ENCODE results near the gene CMPK2. TPM values are rescaled to one million over a fixed set of nuclear protein-coding genes. Genes with fewer than 3 reads are reported as not detected.

Gene CMPK2
- total RNA-seq, 3 donors from 2014 or later (not counting 1 experiment from before 2014, with no cell fraction given): 5.8 to 11.4 (median 8.6) TPM

GRCh38 chr2:6822406-6822805 is 43.3 kb downstream of the CMPK2 start:
- H3K27me3 ChIP-seq (ENCODE audit: control insufficient read depth, insufficient read depth, low read length): no peaks in the 10 kb centered on the region
- ATAC-seq: no peak
- H3K4me3 Mint-ChIP-seq: no peak overlapping the region
- no peaks in the 10 kb centered on the region for H3K36me3 Mint-ChIP-seq
- no peak for DNase-seq
- intact Hi-C loops (cut with micrococcal nuclease): no loop called here
- H3K9me3 Mint-ChIP-seq: no peaks in the 10 kb centered on the region
- H3K27ac Mint-ChIP-seq: no peak overlapping the region
- H3K4me1 ChIP-seq (ENCODE audit: control insufficient read depth, insufficient read depth, low read length): no peaks in the 10 kb centered on the region
- H3K4me3 ChIP-seq (ENCODE audit: low read length): no peak overlapping the region
- no peaks in the 10 kb centered on the region for H3K9me3 ChIP-seq (ENCODE audit: control insufficient read depth, insufficient read depth, low read length)
- no peak overlapping the region for H3K27ac ChIP-seq (ENCODE audit: low read length)
- TF ChIP-seq CTCF (IDR thresholded peaks at IDR 0.05): no peak
- peaks cover 0 to 9% of the 10 kb centered on the region in 2 donors for H3K27me3 Mint-ChIP-seq (ENCODE audit: low read depth in 2 of 2)
- no peaks in the 10 kb centered on the region for H3K36me3 ChIP-seq (ENCODE audit: control insufficient read depth, insufficient read depth, low read length)
- H3K4me1 Mint-ChIP-seq: peaks cover 6 to 7% of the 10 kb centered on the region in 2 donors
- 73% methylated on average over 2 of the region's 3 CpGs for WGBS (ENCODE audit: insufficient coverage)

- no peak for TF ChIP-seq CTCF (IDR thresholded peaks at IDR 0.05)
- Mint-ChIP-seq H3K27me3 (ENCODE audit: low read depth in 2 of 2) (peaks cover 0 to 12% of the 10 kb centered on the region in 2 donors), H3K4me1 (peaks cover 0 to under 1% of the 10 kb centered on the region in 2 donors), H3K9me3 (no peaks in the 10 kb centered on the region), H3K27ac (no peak overlapping the region), H3K4me3 (no peak overlapping the region), H3K36me3 (no peaks in the 10 kb centered on the region)
- H3K4me3 ChIP-seq (ENCODE audit: low read length): no peak overlapping the region
- DNase-seq (no peak), ATAC-seq (no peak)
- intact Hi-C loops (cut with micrococcal nuclease): no loop called here
- H3K27ac ChIP-seq (ENCODE audit: low read length): no peak overlapping the region
- no peaks in the 10 kb centered on the region for H3K9me3 ChIP-seq (ENCODE audit: control insufficient read depth, insufficient read depth, low read length)
- WGBS (ENCODE audit: insufficient coverage): 86% methylated on average over 21 of the region's 21 CpGs
- H3K27me3 ChIP-seq (ENCODE audit: control insufficient read depth, insufficient read depth, low read length): no peaks in the 10 kb centered on the region
- H3K4me1 ChIP-seq (ENCODE audit: control insufficient read depth, insufficient read depth, low read length): no peaks in the 10 kb centered on the region
- no peaks in the 10 kb centered on the region for H3K36me3 ChIP-seq (ENCODE audit: control insufficient read depth, insufficient read depth, low read length)
These were observed 44.7 kb downstream of the CMPK2 start for GRCh38 chr2:6820903-6821584.

- Histone ChIP-seq H3K27me3 (ENCODE audit: control insufficient read depth, insufficient read depth, low read length) (no peaks in the 10 kb centered on the region), H3K4me1 (ENCODE audit: control insufficient read depth, insufficient read depth, low read length) (no peaks in the 10 kb centered on the region), H3K27ac (ENCODE audit: low read length) (no peak overlapping the region), H3K9me3 (ENCODE audit: control insufficient read depth, insufficient read depth, low read length) (no peaks in the 10 kb centered on the region), H3K4me3 (ENCODE audit: low read length) (no peak overlapping the region), H3K36me3 (ENCODE audit: control insufficient read depth, insufficient read depth, low read length) (no peaks in the 10 kb centered on the region)
- DNase-seq (no peak), ATAC-seq (no peak)
- no peaks in the 10 kb centered on the region for H3K4me1 Mint-ChIP-seq
- no peaks in the 10 kb centered on the region for H3K36me3 Mint-ChIP-seq
- no peak overlapping the region for H3K4me3 Mint-ChIP-seq
- no peak for TF ChIP-seq CTCF (IDR thresholded peaks at IDR 0.05)
- H3K27ac Mint-ChIP-seq: no peak overlapping the region
- intact Hi-C loops (cut with micrococcal nuclease): no loop called here
- peaks cover 0 to 15% of the 10 kb centered on the region in 2 donors for H3K27me3 Mint-ChIP-seq (ENCODE audit: low read depth in 2 of 2)
- H3K9me3 Mint-ChIP-seq: no peaks in the 10 kb centered on the region
- whole genome bisulfite sequencing (ENCODE audit: insufficient coverage): 62% methylated on average over 5 of the region's 5 CpGs
These were observed 45.5 kb downstream of the CMPK2 start for GRCh38 chr2:6820236-6820635.

DNA sequence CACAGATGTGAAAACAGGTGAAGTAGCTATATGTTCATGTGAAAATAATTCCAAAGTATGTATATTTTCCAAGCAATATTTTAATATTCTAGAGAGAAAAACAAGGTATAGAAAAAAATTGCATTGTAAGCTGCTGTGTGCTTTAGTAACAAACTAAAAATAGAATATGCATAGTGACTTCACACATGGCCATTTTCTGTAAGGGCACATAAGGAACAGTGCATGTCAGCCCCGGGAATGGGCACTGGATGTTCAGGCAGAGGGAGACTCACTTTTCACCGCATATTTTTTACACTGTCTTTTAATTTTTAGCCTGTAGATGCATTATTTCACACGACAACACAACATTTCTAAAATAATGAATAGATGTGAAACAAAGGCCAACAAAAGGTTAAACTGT is 46.0 kb downstream of the CMPK2 start:
- Histone ChIP-seq H3K27ac (ENCODE audit: low read length) (no peak overlapping the region), H3K9me3 (ENCODE audit: control insufficient read depth, insufficient read depth, low read length) (no peaks in the 10 kb centered on the region), H3K27me3 (ENCODE audit: control insufficient read depth, insufficient read depth, low read length) (no peaks in the 10 kb centered on the region), H3K4me1 (ENCODE audit: control insufficient read depth, insufficient read depth, low read length) (no peaks in the 10 kb centered on the region), H3K4me3 (ENCODE audit: low read length) (no peak overlapping the region), H3K36me3 (ENCODE audit: control insufficient read depth, insufficient read depth, low read length) (no peaks in the 10 kb centered on the region)
- WGBS (ENCODE audit: insufficient coverage): 100% methylated on average over 1 of the region's 3 CpGs
- no peaks in the 10 kb centered on the region for H3K9me3 Mint-ChIP-seq
- DNase-seq: no peak
- no peak for TF ChIP-seq CTCF (IDR thresholded peaks at IDR 0.05)
- intact Hi-C loops (cut with micrococcal nuclease): no loop called here
- no peak overlapping the region for H3K4me3 Mint-ChIP-seq
- no peak for ATAC-seq
- no peak overlapping the region for H3K27ac Mint-ChIP-seq
- no peaks in the 10 kb centered on the region for H3K36me3 Mint-ChIP-seq
- peaks cover 0 to 18% of the 10 kb centered on the region in 2 donors for H3K27me3 Mint-ChIP-seq (ENCODE audit: low read depth in 2 of 2)
- no peaks in the 10 kb centered on the region for H3K4me1 Mint-ChIP-seq
